Fibroblast of mammary gland (primary cell): ENCODE data around the gene MTPN.

Experiments
- DNase-seq: peaks from one replicate; pipeline ENCODE4 v3.0.0-alpha.2; 2010; ENCODE audit warnings: low read depth
- H3K4me3 ChIP-seq: 2 replicates; pipeline ENCODE4 v1.5.1; 2011; ENCODE audit warnings: low read depth, mild to moderate bottlenecking, low read length, moderate library complexity; ENCODE audit not compliant: control insufficient read depth
- CTCF ChIP-seq: conservative IDR thresholded peaks from 2 replicates; pipeline ENCODE4 v1.5.1; 2011; ENCODE audit warnings: low read depth, low read length, inconsistent platforms; ENCODE audit not compliant: control insufficient read depth, insufficient read depth

MTPN gene

GRCh38 chr7:135991322-135991721, 14.2 kb upstream of the MTPN start:
- H3K4me3 ChIP-seq = no peak overlapping the region
- TF ChIP-seq CTCF = no peak
- DNase-seq = no peak

- H3K4me3 ChIP-seq = no peak overlapping the region
- TF ChIP-seq CTCF = no peak
- no peak for DNase-seq
Measured at GRCh38 chr7:135990258-135990657, 13.1 kb upstream of the MTPN start.

- no peak for TF ChIP-seq CTCF
- DNase-seq = no peak
- H3K4me3 ChIP-seq = no peak overlapping the region
Measured at GRCh38 chr7:135981958-135982646, 4.9 kb upstream of the MTPN start.

- H3K4me3 ChIP-seq = no peak overlapping the region
- TF ChIP-seq CTCF = no peak
- peak; percentile 90 for DNase-seq
Measured at GRCh38 chr7:135980665-135981180, 3.6 kb upstream of the MTPN start.

GRCh38 chr7:135980012-135980551, 2.9 kb upstream of the MTPN start:
- H3K4me3 ChIP-seq = no peak overlapping the region
- peak; percentile 65 for DNase-seq

GRCh38 chr7:135979471-135980011, 2.4 kb upstream of the MTPN start:
- H3K4me3 ChIP-seq = no peak overlapping the region
- TF ChIP-seq CTCF = no peak
- DNase-seq = no peak

More at GRCh38 chr7:135980012-135980551, 2.9 kb upstream of the MTPN start:
- no peak for TF ChIP-seq CTCF
